ENCODE results near the gene CORO2A. TPM values are rescaled to one million over a fixed set of nuclear protein-coding genes. Genes with fewer than 3 reads are reported as not detected.

Gene CORO2A
- total and polyA plus RNA-seq, 2 donors (not counting 3 experiments of a cell fraction or from before 2014, with no cell fraction given), result 0.35 to 0.53 TPM

GRCh38 chr9:98075332-98075805 is 117.1 kb downstream of the CORO2A start:
- H3K4me2 ChIP-seq (ENCODE audit: insufficient read depth, low read length), result no peak overlapping the region
- FAIRE-seq (peak; percentile 84), DNase-seq (ENCODE audit: low read depth, low spot score) (peak; percentile 33)
- TF ChIP-seq MAX (IDR thresholded peaks at IDR 0.05; ENCODE audit: insufficient read depth, insufficient read length) (no peak), EZH2 (IDR thresholded peaks at IDR 0.05; ENCODE audit: borderline replicate concordance, low read depth, low read length, severe bottlenecking) (no peak), MYC (IDR thresholded peaks at IDR 0.05; ENCODE audit: low read depth, low read length) (no peak), FOS (IDR thresholded peaks at IDR 0.05; ENCODE audit: borderline replicate concordance, insufficient read depth, low read length) (no peak), GATA2 (IDR thresholded peaks at IDR 0.05; ENCODE audit: insufficient read depth, insufficient read length, low read depth, low read length) (no peak), POLR2AphosphoS5 (IDR thresholded peaks at IDR 0.05; ENCODE audit: insufficient read depth, low read depth, low read length) (no peak)
- ChIA-PET POLR2A (no interaction called here), CTCF (interaction anchor here (1.9 to 2.9 kb wide), 2 partner anchors 11 to 188 kb away, joined by 5 to 23 read pairs; no protein-coding TSS in a partner anchor)
- dilution Hi-C loops (cut with MboI; ENCODE audit: extremely low pct_ligation_motif_present, low sequenced_read_pairs) (no loop called here), intact Hi-C loops (cut with micrococcal nuclease) (loop anchor here (2.0 kb wide), 2 partner anchors 129 to 179 kb away; partner anchors contain the start of gene TBC1D2)
- H3K27ac ChIP-seq (ENCODE audit: insufficient read depth, low read depth, low read length), result no peak overlapping the region
- H3K4me3 ChIP-seq (replicated peaks in 1 of 3; ENCODE audit: insufficient read depth in 1 of 3, low read depth in 1 of 3, low read length in 3 of 3), result no peak overlapping the region
- no peaks in the 10 kb centered on the region for H3K4me1 ChIP-seq (ENCODE audit: control insufficient read depth, extremely low read depth, insufficient read depth, low read length)
- no TSS peak for BruUV-seq (replicated peaks)
- peaks cover 2 to 5% of the 10 kb centered on the region in 2 experiments for H3K36me3 ChIP-seq (ENCODE audit: control insufficient read depth in 2 of 2, extremely low read depth in 1 of 2, insufficient read depth in 2 of 2, low read length in 2 of 2)
- no peak overlapping the region for H2AFZ ChIP-seq (ENCODE audit: low read depth, low read length)
- H3K9me3 ChIP-seq (replicated peaks; ENCODE audit: control insufficient read depth, insufficient read depth, low read length), result no peaks in the 10 kb centered on the region
- H3K27me3 ChIP-seq (ENCODE audit: control insufficient read depth in 2 of 2, insufficient read depth in 2 of 2, low read length in 2 of 2), result no peaks in the 10 kb centered on the region
- peaks cover 15% of the 10 kb centered on the region for H3K79me2 ChIP-seq (ENCODE audit: control insufficient read depth, insufficient read depth, low read length)
- no peaks in the 10 kb centered on the region for H4K20me1 ChIP-seq (replicated peaks; ENCODE audit: control insufficient read depth, extremely low read depth, insufficient read depth, low read length)
- no peak overlapping the region for H3K9ac ChIP-seq (replicated peaks; ENCODE audit: extremely low read depth, insufficient read depth, low read length)
- H3K9me1 ChIP-seq (replicated peaks; ENCODE audit: control insufficient read depth, extremely low read depth, insufficient read depth, low read length), result no peaks in the 10 kb centered on the region
